HCT116 (cell line): ENCODE data around the gene LDB2. TPM values are rescaled to one million over a fixed set of nuclear protein-coding genes. Genes with fewer than 3 reads are reported as not detected.

ENCODE experiments used
- ATAC-seq: fragments of 200-7000 bp; cut with Tn5 transposase; 2 replicates; pipeline ENCODE4 v1.9.1; 2020; ENCODE audit warnings: mild to moderate bottlenecking, moderate library complexity
- BruUV-seq: library from RNA; stranded (reverse); fragments of 400-500 nt; replicated peaks from 2 replicates; lab custom pipeline; 2021; lab: Mats Ljungman, UMichigan
- CTCF ChIA-PET: fragments of 300-600 bp; sonication (Branson Sonifier 250); formaldehyde crosslinking; loops from one replicate; lab custom pipeline; 2021; ENCODE audit warnings: antibody characterized with exemption; lab: Charles Lee
- POLR2A ChIA-PET: fragments of 300-600, 350-600 bp; sonication (Branson Sonifier 250); formaldehyde crosslinking; loops from one replicate; lab custom pipeline; 2021; ENCODE audit warnings: antibody characterized with exemption; lab: Charles Lee
- RAD21 ChIA-PET, 2 experiments: fragments of 300-600 bp; sonication (Branson Sonifier 250); formaldehyde crosslinking; loops; one replicate each; lab custom pipeline; 2023; ENCODE audit warnings: low total read pairs in 2 of 2; ENCODE audit not compliant: uncharacterized antibody in 2 of 2, unreplicated experiment in 2 of 2, low non-redundant PET in 1 of 2; lab: Charles Lee
- DNase-seq: peaks from one replicate; pipeline ENCODE4 v3.0.0-alpha.2; 2010; ENCODE audit warnings: low read depth, low spot score
- H2AFZ ChIP-seq: fragments of 200-600 bp; shearing (Covaris generic), sonication (generic); 2 replicates; pipeline ENCODE4 v1.6.1; 2017; ENCODE audit warnings: low read depth, mixed run types, mixed read lengths, antibody characterized with exemption, low read length; ENCODE audit not compliant: poor library complexity, severe bottlenecking
- H3K27ac ChIP-seq: 2 replicates; pipeline ENCODE4 v1.5.1; 2012; ENCODE audit warnings: low read depth, low read length
- H3K27me3 ChIP-seq: fragments of 200-600 bp; sonication (generic); 2 replicates; pipeline ENCODE4 v1.6.1; 2016; ENCODE audit warnings: mixed run types, low read length, mixed read lengths; ENCODE audit not compliant: insufficient read depth
- H3K36me3 ChIP-seq, 2 experiments: fragments of 200-500 bp in 1 of 2; fragments of 200-600 bp in 1 of 2; sonication (Bioruptor generic) in 1 of 2; sonication (generic) in 1 of 2; 2 replicates each; pipeline versions ENCODE4 v1.5.1 to v1.6.1; 2014 to 2016; ENCODE audit warnings: low read length in 2 of 2, inconsistent platforms in 1 of 2, mixed read lengths in 1 of 2, mixed run types in 1 of 2; ENCODE audit not compliant: insufficient read depth in 2 of 2, control insufficient read depth in 1 of 2
- H3K4me1 ChIP-seq, 2 experiments: fragments of 200-600 bp in 1 of 2; sonication (generic) in 1 of 2; 2 replicates each; pipeline versions ENCODE4 v1.5.1 to v1.6.1; 2012 to 2017; ENCODE audit warnings: low read length in 2 of 2, inconsistent platforms in 1 of 2, mild to moderate bottlenecking in 1 of 2, mixed read lengths in 1 of 2, mixed run types in 1 of 2, moderate library complexity in 1 of 2; ENCODE audit not compliant: insufficient read depth in 2 of 2, control insufficient read depth in 1 of 2
- H3K4me2 ChIP-seq: fragments of 200-600 bp; sonication (generic); 2 replicates; pipeline ENCODE4 v1.6.1; 2017; ENCODE audit warnings: mixed run types, low read length, mixed read lengths
- H3K4me3 ChIP-seq, 2 experiments: fragments of 200-600 bp in 1 of 2; sonication (generic) in 1 of 2; replicated peaks in 1 of 2; 2 replicates each; pipeline ENCODE4 v1.5.1; 2011 to 2016; ENCODE audit warnings: low read length in 2 of 2, control low read depth in 1 of 2, low read depth in 1 of 2, mild to moderate bottlenecking in 1 of 2, mixed read lengths in 1 of 2, mixed run types in 1 of 2
- H3K79me2 ChIP-seq: fragments of 200-600 bp; sonication (generic); 2 replicates; pipeline ENCODE4 v1.6.1; 2017; ENCODE audit warnings: mild to moderate bottlenecking, mixed run types, low read length, moderate library complexity, mixed read lengths; ENCODE audit not compliant: insufficient read depth
- H3K9ac ChIP-seq: fragments of 200-600 bp; sonication (generic); 2 replicates; pipeline ENCODE4 v1.6.1; 2016; ENCODE audit warnings: low read length, mixed read lengths
- H3K9me2 ChIP-seq: fragments of 200-600 bp; sonication (generic), shearing (Covaris generic); 2 replicates; pipeline ENCODE4 v1.6.1; 2017; ENCODE audit warnings: mixed run types, mild to moderate bottlenecking, moderate library complexity; ENCODE audit not compliant: insufficient read depth
- H3K9me3 ChIP-seq, 2 experiments: fragments of 200-500 bp in 1 of 2; fragments of 200-600 bp in 1 of 2; sonication (Bioruptor generic) in 1 of 2; sonication (generic) in 1 of 2; 2 replicates each; pipeline ENCODE4 v1.6.1; 2014 to 2017; ENCODE audit warnings: low read length in 2 of 2, mixed read lengths in 2 of 2, inconsistent platforms in 1 of 2, low read depth in 1 of 2, mild to moderate bottlenecking in 1 of 2, mixed run types in 1 of 2, moderate library complexity in 1 of 2; ENCODE audit not compliant: control insufficient read depth in 1 of 2, insufficient read depth in 1 of 2
- H4K20me1 ChIP-seq: fragments of 200-600 bp; sonication (generic), shearing (Covaris generic); 2 replicates; pipeline ENCODE4 v1.6.1; 2017; ENCODE audit warnings: mixed run types, mild to moderate bottlenecking, moderate library complexity; ENCODE audit not compliant: insufficient read depth
- CBX3 ChIP-seq: IDR thresholded peaks from 2 replicates; pipeline ENCODE4 v1.6.1; 2012; ENCODE audit warnings: low read depth
- EGR1 ChIP-seq: IDR thresholded peaks from 2 replicates; pipeline ENCODE4 v1.6.1; 2012; ENCODE audit warnings: low read depth
- ELF1 ChIP-seq: IDR thresholded peaks from 2 replicates; pipeline ENCODE4 v1.6.1; 2012; ENCODE audit warnings: low read depth, borderline replicate concordance
- FOSL1 ChIP-seq: IDR thresholded peaks from 2 replicates; pipeline ENCODE4 v1.6.1; 2012; ENCODE audit warnings: low read depth
- JUND ChIP-seq: IDR thresholded peaks from 2 replicates; pipeline ENCODE4 v1.6.1; 2012
- POLR2A ChIP-seq: IDR thresholded peaks from 2 replicates; pipeline ENCODE4 v1.7.0; 2011; ENCODE audit warnings: borderline replicate concordance; ENCODE audit not compliant: insufficient read depth, insufficient read length; ENCODE audit errors: extremely low read depth
- POLR2AphosphoS5 ChIP-seq: IDR thresholded peaks from 2 replicates; pipeline ENCODE4 v1.6.1; 2011; ENCODE audit warnings: mild to moderate bottlenecking, low read depth, low read length, moderate library complexity
- SIN3A ChIP-seq: IDR thresholded peaks from 2 replicates; pipeline ENCODE4 v1.6.1; 2012; ENCODE audit warnings: low read depth
- SP1 ChIP-seq: IDR thresholded peaks from 2 replicates; pipeline ENCODE4 v1.6.1; 2012; ENCODE audit warnings: low read depth
- SRF ChIP-seq: IDR thresholded peaks from 2 replicates; pipeline ENCODE4 v1.6.1; 2012; ENCODE audit warnings: low read depth
- TCF7L2 ChIP-seq: IDR thresholded peaks from 2 replicates; pipeline ENCODE4 v1.7.0; 2011; ENCODE audit warnings: borderline replicate concordance, inconsistent platforms; ENCODE audit not compliant: insufficient read depth, insufficient read length; ENCODE audit errors: extremely low read depth
- ZFX ChIP-seq: fragments of 450-650 bp; IDR thresholded peaks from 2 replicates; pipeline ENCODE4 v1.6.1; 2017
- ZNF274 ChIP-seq: fragments of 200-500 bp; sonication (Bioruptor generic); IDR thresholded peaks from 2 replicates; pipeline ENCODE4 v1.6.1; 2014; ENCODE audit warnings: mild to moderate bottlenecking, low read depth, low read length, inconsistent platforms
- intact Hi-C: fragments of 100-400 bp; cut with micrococcal nuclease; formaldehyde crosslinking; loops from 2 replicates; pipeline ENCODE4 v1.10.0; 2022
- total RNA-seq: library from RNA; stranded (reverse); gene quantifications from one replicate; pipeline ENCODE4 v1.2.1, GENCODE V29; 2021; ENCODE audit not compliant: unreplicated experiment
- TF ChIP-seq, protein P1 (sequence below): IDR thresholded peaks from 2 replicates; pipeline ENCODE4 v1.6.1; 2012
- TF ChIP-seq, protein P2 (sequence below): IDR thresholded peaks from 2 replicates; pipeline ENCODE4 v1.6.1; 2012
- TF ChIP-seq, protein P3 (sequence below): IDR thresholded peaks from 2 replicates; pipeline ENCODE4 v1.6.1; 2012; ENCODE audit warnings: low read depth
- TF ChIP-seq, protein P4 (sequence below), 3 experiments: fragments of 200-600 bp in 1 of 3; sonication (generic) in 1 of 3; IDR thresholded peaks in 2 of 3; conservative IDR thresholded peaks in 1 of 3; 2 replicates each; pipeline ENCODE4 v1.5.1; 2012 to 2017; ENCODE audit warnings: low read depth in 2 of 3, low read length in 2 of 3, antibody characterized with exemption in 1 of 3, borderline replicate concordance in 1 of 3, control low read depth in 1 of 3, mild to moderate bottlenecking in 1 of 3, mixed read lengths in 1 of 3, mixed run types in 1 of 3, moderate library complexity in 1 of 3; ENCODE audit not compliant: insufficient read depth in 1 of 3

The LDB2 gene
- total RNA-seq, 1 experiment from 2014 or later = 0.12 TPM

DNA sequence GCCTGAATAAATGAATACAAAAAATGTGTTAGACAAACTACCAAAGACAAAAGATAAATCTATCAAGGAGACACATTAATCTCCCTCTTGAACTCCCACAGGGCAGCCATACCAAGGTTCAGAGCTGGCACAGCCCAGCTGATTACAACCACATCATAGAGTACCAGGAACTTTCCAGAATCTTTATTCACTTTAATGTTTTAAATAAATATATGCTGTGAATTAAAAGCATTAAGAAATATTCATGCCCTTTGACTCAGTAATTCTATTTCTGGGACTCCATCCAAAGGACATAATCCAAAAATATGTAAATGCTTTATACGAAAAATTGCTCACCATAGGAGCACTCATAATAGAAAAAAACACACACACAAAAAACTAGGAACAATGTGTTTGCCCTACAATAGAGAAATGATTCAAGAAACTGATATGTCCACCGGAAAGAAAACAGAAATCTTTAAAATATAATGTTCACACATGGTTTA is 126.0 kb downstream of the LDB2 start:
- Histone ChIP-seq H4K20me1 (no peaks in the 10 kb centered on the region), H3K36me3 (no peaks in the 10 kb centered on the region), H3K9me3 (no peaks in the 10 kb centered on the region), H3K4me3 (no peak overlapping the region), H3K27me3 (peaks cover 10% of the 10 kb centered on the region; the same call in 1 of the 2 replicates), H2AFZ (no peak overlapping the region), H3K4me1 (no peaks in the 10 kb centered on the region), H3K4me2 (no peak overlapping the region), H3K79me2 (no peaks in the 10 kb centered on the region), H3K27ac (no peak overlapping the region), H3K9ac (no peak overlapping the region), H3K9me2 (no peaks in the 10 kb centered on the region)
- DNase-seq = no peak
- BruUV-seq = no TSS peak
- RAD21 ChIA-PET = no interaction called here
- intact Hi-C loops = no loop called here
- no peak for ATAC-seq
- no peak for TF ChIP-seq CBX3
- no peak for TF ChIP-seq TCF7L2
- no peak for TF ChIP-seq SRF
- no peak for TF ChIP-seq POLR2A
- no peak for TF ChIP-seq ZFX
- TF ChIP-seq POLR2AphosphoS5 = no peak
- TF ChIP-seq FOSL1 = no peak
- TF ChIP-seq SIN3A = no peak
- TF ChIP-seq ZNF274 = no peak
- TF ChIP-seq SP1 = no peak
- TF ChIP-seq, protein P1, sequence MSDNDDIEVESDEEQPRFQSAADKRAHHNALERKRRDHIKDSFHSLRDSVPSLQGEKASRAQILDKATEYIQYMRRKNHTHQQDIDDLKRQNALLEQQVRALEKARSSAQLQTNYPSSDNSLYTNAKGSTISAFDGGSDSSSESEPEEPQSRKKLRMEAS = no peak
- TF ChIP-seq, protein P2, sequence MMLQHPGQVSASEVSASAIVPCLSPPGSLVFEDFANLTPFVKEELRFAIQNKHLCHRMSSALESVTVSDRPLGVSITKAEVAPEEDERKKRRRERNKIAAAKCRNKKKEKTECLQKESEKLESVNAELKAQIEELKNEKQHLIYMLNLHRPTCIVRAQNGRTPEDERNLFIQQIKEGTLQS = no peak
- TF ChIP-seq JUND = no peak
- no peak for TF ChIP-seq ELF1
- TF ChIP-seq EGR1 = no peak
- TF ChIP-seq, protein P3, sequence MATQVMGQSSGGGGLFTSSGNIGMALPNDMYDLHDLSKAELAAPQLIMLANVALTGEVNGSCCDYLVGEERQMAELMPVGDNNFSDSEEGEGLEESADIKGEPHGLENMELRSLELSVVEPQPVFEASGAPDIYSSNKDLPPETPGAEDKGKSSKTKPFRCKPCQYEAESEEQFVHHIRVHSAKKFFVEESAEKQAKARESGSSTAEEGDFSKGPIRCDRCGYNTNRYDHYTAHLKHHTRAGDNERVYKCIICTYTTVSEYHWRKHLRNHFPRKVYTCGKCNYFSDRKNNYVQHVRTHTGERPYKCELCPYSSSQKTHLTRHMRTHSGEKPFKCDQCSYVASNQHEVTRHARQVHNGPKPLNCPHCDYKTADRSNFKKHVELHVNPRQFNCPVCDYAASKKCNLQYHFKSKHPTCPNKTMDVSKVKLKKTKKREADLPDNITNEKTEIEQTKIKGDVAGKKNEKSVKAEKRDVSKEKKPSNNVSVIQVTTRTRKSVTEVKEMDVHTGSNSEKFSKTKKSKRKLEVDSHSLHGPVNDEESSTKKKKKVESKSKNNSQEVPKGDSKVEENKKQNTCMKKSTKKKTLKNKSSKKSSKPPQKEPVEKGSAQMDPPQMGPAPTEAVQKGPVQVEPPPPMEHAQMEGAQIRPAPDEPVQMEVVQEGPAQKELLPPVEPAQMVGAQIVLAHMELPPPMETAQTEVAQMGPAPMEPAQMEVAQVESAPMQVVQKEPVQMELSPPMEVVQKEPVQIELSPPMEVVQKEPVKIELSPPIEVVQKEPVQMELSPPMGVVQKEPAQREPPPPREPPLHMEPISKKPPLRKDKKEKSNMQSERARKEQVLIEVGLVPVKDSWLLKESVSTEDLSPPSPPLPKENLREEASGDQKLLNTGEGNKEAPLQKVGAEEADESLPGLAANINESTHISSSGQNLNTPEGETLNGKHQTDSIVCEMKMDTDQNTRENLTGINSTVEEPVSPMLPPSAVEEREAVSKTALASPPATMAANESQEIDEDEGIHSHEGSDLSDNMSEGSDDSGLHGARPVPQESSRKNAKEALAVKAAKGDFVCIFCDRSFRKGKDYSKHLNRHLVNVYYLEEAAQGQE = no peak
- TF ChIP-seq, protein P4, sequence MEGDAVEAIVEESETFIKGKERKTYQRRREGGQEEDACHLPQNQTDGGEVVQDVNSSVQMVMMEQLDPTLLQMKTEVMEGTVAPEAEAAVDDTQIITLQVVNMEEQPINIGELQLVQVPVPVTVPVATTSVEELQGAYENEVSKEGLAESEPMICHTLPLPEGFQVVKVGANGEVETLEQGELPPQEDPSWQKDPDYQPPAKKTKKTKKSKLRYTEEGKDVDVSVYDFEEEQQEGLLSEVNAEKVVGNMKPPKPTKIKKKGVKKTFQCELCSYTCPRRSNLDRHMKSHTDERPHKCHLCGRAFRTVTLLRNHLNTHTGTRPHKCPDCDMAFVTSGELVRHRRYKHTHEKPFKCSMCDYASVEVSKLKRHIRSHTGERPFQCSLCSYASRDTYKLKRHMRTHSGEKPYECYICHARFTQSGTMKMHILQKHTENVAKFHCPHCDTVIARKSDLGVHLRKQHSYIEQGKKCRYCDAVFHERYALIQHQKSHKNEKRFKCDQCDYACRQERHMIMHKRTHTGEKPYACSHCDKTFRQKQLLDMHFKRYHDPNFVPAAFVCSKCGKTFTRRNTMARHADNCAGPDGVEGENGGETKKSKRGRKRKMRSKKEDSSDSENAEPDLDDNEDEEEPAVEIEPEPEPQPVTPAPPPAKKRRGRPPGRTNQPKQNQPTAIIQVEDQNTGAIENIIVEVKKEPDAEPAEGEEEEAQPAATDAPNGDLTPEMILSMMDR (IDR thresholded peaks at IDR 0.05 in 2 of 3, conservative IDR thresholded peaks at IDR 0.05 in 1 of 3; ENCODE audit: borderline replicate concordance in 1 of 3, insufficient read depth in 1 of 3, low read depth in 2 of 3, low read length in 2 of 3) = no peak
- CTCF ChIA-PET = no interaction called here
- POLR2A ChIA-PET = no interaction called here
